ENCODE data around the gene INSRR.

DNA sequence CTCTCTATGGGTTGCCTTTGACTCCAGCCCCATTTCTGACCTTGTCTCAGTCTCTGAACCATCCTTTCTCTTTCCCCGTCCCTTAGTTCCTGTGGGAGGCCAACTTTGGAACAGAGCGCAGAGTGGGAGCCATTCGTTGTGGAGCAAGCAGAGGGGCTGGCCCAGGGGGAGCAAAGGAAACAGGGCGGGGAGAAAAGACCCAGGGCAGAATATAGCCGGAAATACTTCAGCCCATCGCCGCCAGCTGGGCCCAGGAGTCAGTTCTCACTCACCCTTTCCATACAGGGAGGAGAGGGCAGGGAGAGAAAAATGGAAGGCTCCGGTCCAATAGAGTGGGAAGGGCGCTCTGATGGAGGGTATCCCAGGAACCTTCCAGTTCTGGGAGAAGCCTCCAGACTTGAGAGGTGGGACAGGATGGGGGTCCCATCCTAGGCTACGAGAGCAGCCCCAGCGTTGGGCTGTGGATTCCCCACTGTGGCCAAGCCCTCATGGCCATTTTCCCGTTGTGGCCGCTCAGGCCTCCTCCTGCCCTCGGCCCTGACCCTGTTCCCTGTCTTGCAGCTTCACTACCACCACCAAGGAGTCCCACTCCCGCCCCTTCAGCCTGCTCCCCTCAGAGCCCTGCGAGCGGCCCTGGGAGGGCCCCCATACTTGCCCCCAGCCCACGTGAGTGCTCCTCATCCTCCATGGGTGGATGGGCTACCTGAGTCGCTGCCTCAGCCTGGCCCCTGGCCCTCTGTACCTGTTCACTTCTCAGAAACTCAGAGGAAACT lies 45.5 kb upstream of the INSRR start:
- TF ChIP-seq, protein P1, sequence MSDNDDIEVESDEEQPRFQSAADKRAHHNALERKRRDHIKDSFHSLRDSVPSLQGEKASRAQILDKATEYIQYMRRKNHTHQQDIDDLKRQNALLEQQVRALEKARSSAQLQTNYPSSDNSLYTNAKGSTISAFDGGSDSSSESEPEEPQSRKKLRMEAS (IDR thresholded peaks at IDR 0.05), result no peak
- no peak for TF ChIP-seq FOXM1 (IDR thresholded peaks at IDR 0.05; ENCODE audit: borderline replicate concordance, low read depth)
